Measurements from ENCODE around the gene NPLOC4.
A peak's percentile ranks its signal among the peaks of the same experiment; 100 is the strongest.

DNA sequence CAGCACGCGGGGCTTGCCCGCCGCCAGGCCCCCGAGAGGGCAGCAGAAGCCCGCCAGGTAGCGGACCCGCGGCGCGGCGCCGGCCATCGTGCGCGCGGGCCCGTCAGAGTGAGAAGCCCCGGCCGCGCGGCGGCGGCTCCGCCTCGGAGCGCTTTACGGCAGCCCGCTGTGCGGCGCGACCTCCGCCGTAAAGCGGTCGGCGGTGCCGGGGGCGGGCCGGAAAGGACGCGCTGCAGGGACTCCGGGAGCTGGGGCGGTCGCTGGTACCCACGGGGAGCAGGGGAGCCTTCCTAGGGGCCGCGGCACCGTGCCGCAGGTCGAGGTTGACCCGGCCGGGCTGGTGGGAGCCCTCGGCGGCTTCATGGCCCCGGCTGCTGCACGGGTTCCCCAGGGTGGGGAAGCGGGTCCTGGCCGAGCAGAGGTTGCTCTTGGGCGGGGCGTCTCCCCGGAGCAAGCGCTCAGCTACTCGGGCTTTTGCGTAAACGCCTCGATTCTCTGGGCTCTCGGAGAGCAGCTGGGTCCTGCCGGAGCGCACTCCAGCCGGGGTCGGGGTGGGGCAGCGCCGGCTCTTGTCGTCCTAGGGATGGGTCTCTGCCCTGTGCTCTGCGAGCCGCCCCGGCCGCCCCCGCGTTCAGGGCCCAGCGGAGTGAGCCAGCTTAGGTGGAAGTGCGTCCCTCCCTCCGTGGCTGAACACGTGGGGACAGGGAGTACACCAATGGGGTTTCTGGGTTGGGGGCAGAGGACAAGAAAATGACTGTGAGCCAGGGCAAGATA lies 84.5 kb downstream of the NPLOC4 start, which contains the start of gene FAAP100:
- TF ChIP-seq, protein P1, sequence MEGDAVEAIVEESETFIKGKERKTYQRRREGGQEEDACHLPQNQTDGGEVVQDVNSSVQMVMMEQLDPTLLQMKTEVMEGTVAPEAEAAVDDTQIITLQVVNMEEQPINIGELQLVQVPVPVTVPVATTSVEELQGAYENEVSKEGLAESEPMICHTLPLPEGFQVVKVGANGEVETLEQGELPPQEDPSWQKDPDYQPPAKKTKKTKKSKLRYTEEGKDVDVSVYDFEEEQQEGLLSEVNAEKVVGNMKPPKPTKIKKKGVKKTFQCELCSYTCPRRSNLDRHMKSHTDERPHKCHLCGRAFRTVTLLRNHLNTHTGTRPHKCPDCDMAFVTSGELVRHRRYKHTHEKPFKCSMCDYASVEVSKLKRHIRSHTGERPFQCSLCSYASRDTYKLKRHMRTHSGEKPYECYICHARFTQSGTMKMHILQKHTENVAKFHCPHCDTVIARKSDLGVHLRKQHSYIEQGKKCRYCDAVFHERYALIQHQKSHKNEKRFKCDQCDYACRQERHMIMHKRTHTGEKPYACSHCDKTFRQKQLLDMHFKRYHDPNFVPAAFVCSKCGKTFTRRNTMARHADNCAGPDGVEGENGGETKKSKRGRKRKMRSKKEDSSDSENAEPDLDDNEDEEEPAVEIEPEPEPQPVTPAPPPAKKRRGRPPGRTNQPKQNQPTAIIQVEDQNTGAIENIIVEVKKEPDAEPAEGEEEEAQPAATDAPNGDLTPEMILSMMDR (IDR thresholded peaks at IDR 0.05), result peak in 3 of 6 experiments; percentile 4 to 36 (median 12)
- TF ChIP-seq POLR2A (IDR thresholded peaks at IDR 0.05), result peak; percentile 25 to 90 (median 42)
